Chondrocyte (in vitro differentiated cells): ENCODE measurements around the gene LMF1. TPM values are rescaled to one million over a fixed set of nuclear protein-coding genes. Genes with fewer than 3 reads are reported as not detected.
"Not testable (repeated sequence)": the region's sequence is repeated elsewhere in the genome, so short reads cannot be mapped to it uniquely, and the experiment has no call there.

Experiments
- DNase-seq: peaks from one replicate; pipeline ENCODE4 v3.0.0; 2021; ENCODE audit warnings: mixed read lengths, low spot score
- H3K27ac Mint-ChIP-seq: one replicate; pipeline ENCODE4 v1.8.0; 2021; ENCODE audit warnings: mild to moderate bottlenecking, moderate library complexity, mixed read lengths; ENCODE audit not compliant: unreplicated experiment
- H3K27me3 Mint-ChIP-seq: 2 replicates; pipeline ENCODE4 v1.8.0; 2021; ENCODE audit warnings: low read depth, mixed read lengths
- H3K36me3 Mint-ChIP-seq: 2 replicates; pipeline ENCODE4 v1.8.0; 2021; ENCODE audit warnings: low read depth, mixed read lengths
- H3K4me1 Mint-ChIP-seq: 2 replicates; pipeline ENCODE4 v1.8.0; 2021; ENCODE audit warnings: low read depth, mild to moderate bottlenecking, mixed read lengths
- H3K4me3 Mint-ChIP-seq: one replicate; pipeline ENCODE4 v1.8.0; 2021; ENCODE audit warnings: mild to moderate bottlenecking, moderate library complexity, mixed read lengths; ENCODE audit not compliant: unreplicated experiment
- H3K9me3 Mint-ChIP-seq: 2 replicates; pipeline ENCODE4 v1.8.0; 2021; ENCODE audit warnings: low read depth, mixed read lengths
- CTCF ChIP-seq: fragments of 200-600 bp; sonication (generic); IDR thresholded peaks from 2 replicates; pipeline ENCODE4 v1.5.0; 2021; ENCODE audit warnings: antibody characterized with exemption, mild to moderate bottlenecking, moderate library complexity
- total RNA-seq: library from RNA; stranded (reverse); gene quantifications from 3 replicates; pipeline ENCODE4 v1.2.1, GENCODE V29; 2021

Gene LMF1
- total RNA-seq, 1 donor from 2014 or later: 21.6 TPM

GRCh38 chr16:962366-962765 lies 8.4 kb downstream of the LMF1 start:
- no peak for TF ChIP-seq CTCF
- Mint-ChIP-seq H3K27ac (no peak overlapping the region), H3K36me3 (peaks cover 20% of the 10 kb centered on the region), H3K4me1 (peaks cover 16% of the 10 kb centered on the region), H3K9me3 (peaks cover 11% of the 10 kb centered on the region), H3K4me3 (no peak overlapping the region), H3K27me3 (no peaks in the 10 kb centered on the region)
- DNase-seq: no peak

GRCh38 chr16:959232-960040 lies 11.3 kb downstream of the LMF1 start:
- H3K9me3 Mint-ChIP-seq: peaks cover 6% of the 10 kb centered on the region
- H3K27me3 Mint-ChIP-seq: no peaks in the 10 kb centered on the region
- no peak for TF ChIP-seq CTCF
- H3K27ac Mint-ChIP-seq: no peak overlapping the region
- DNase-seq: no peak
- H3K36me3 Mint-ChIP-seq: peaks cover 8% of the 10 kb centered on the region
- no peak overlapping the region for H3K4me3 Mint-ChIP-seq
- H3K4me1 Mint-ChIP-seq: peaks cover 11% of the 10 kb centered on the region

GRCh38 chr16:955766-956165 lies 15.0 kb downstream of the LMF1 start:
- DNase-seq, H3K9me3 Mint-ChIP-seq, H3K27ac Mint-ChIP-seq, H3K27me3 Mint-ChIP-seq, H3K4me3 Mint-ChIP-seq, H3K4me1 Mint-ChIP-seq: not testable (repeated sequence)
- peaks cover 19% of the 10 kb centered on the region for H3K36me3 Mint-ChIP-seq

- not testable (repeated sequence) for DNase-seq, H3K9me3 Mint-ChIP-seq, H3K4me1 Mint-ChIP-seq, H3K4me3 Mint-ChIP-seq, H3K27ac Mint-ChIP-seq, H3K27me3 Mint-ChIP-seq
- peaks cover 19% of the 10 kb centered on the region for H3K36me3 Mint-ChIP-seq
Observed at GRCh38 chr16:953818-954217, 17.0 kb downstream of the LMF1 start.

- no peak overlapping the region for H3K27ac Mint-ChIP-seq
- H3K4me1 Mint-ChIP-seq: no peaks in the 10 kb centered on the region
- H3K4me3 Mint-ChIP-seq: no peak overlapping the region
- no peak for TF ChIP-seq CTCF
- H3K27me3 Mint-ChIP-seq: no peaks in the 10 kb centered on the region
- H3K36me3 Mint-ChIP-seq: peaks cover 18% of the 10 kb centered on the region
- H3K9me3 Mint-ChIP-seq: peaks cover 3% of the 10 kb centered on the region
- no peak for DNase-seq
Observed at GRCh38 chr16:952321-952720, 18.5 kb downstream of the LMF1 start.

- H3K27ac Mint-ChIP-seq: no peak overlapping the region
- no peaks in the 10 kb centered on the region for H3K27me3 Mint-ChIP-seq
- H3K4me3 Mint-ChIP-seq: no peak overlapping the region
- H3K4me1 Mint-ChIP-seq: peaks cover 5% of the 10 kb centered on the region
- peaks cover 17% of the 10 kb centered on the region for H3K36me3 Mint-ChIP-seq
- no peak for TF ChIP-seq CTCF
- H3K9me3 Mint-ChIP-seq: no peaks in the 10 kb centered on the region
- DNase-seq: peak; percentile 84
Observed at GRCh38 chr16:951660-952301, 19.0 kb downstream of the LMF1 start.

- H3K4me3 Mint-ChIP-seq, DNase-seq, H3K4me1 Mint-ChIP-seq, H3K27me3 Mint-ChIP-seq, H3K27ac Mint-ChIP-seq, H3K9me3 Mint-ChIP-seq: not testable (repeated sequence)
- H3K36me3 Mint-ChIP-seq: peaks cover 15% of the 10 kb centered on the region
Observed at GRCh38 chr16:950733-951573, 19.8 kb downstream of the LMF1 start.

GRCh38 chr16:948767-949166 lies 22.0 kb downstream of the LMF1 start:
- not testable (repeated sequence) for H3K4me3 Mint-ChIP-seq, H3K9me3 Mint-ChIP-seq

More at GRCh38 chr16:948767-949166, 22.0 kb downstream of the LMF1 start:
- Mint-ChIP-seq H3K4me1 (peaks cover 17% of the 10 kb centered on the region), H3K36me3 (peaks cover 16% of the 10 kb centered on the region)
- H3K27me3 Mint-ChIP-seq, H3K27ac Mint-ChIP-seq, DNase-seq: not testable (repeated sequence)
